Measurements from ENCODE around the gene NTRK3.

The NTRK3 gene

GRCh38 chr15:88225461-88225860, 31.1 kb downstream of the NTRK3 start:
- DNase-seq, result no peak

GRCh38 chr15:88223084-88223483, 33.5 kb downstream of the NTRK3 start:
- DNase-seq, result no peak

- DNase-seq, result no peak
Measured at GRCh38 chr15:88221836-88222235, 34.7 kb downstream of the NTRK3 start.

GRCh38 chr15:88220443-88221335, 35.9 kb downstream of the NTRK3 start:
- DNase-seq, result no peak

- no peak for DNase-seq
Measured at GRCh38 chr15:88219623-88220022, 36.9 kb downstream of the NTRK3 start.

- DNase-seq, result no peak
Measured at GRCh38 chr15:88218557-88219221, 37.9 kb downstream of the NTRK3 start.

- no peak for DNase-seq
Measured at GRCh38 chr15:88215066-88215648, 41.4 kb downstream of the NTRK3 start.

- DNase-seq, result no peak
Measured at GRCh38 chr15:88209111-88209510, 47.4 kb downstream of the NTRK3 start.

- no peak for DNase-seq
Measured at GRCh38 chr15:88208396-88208795, 48.1 kb downstream of the NTRK3 start.

- DNase-seq, result no peak
Measured at GRCh38 chr15:88207565-88207964, 49.0 kb downstream of the NTRK3 start.

GRCh38 chr15:88204584-88204983, 52.0 kb downstream of the NTRK3 start:
- DNase-seq, result no peak

- DNase-seq, result no peak
Measured at GRCh38 chr15:88202231-88202630, 54.3 kb downstream of the NTRK3 start.

- no peak for DNase-seq
Measured at GRCh38 chr15:88201207-88201606, 55.3 kb downstream of the NTRK3 start.

GRCh38 chr15:88196961-88197360, 59.6 kb downstream of the NTRK3 start:
- no peak for DNase-seq

GRCh38 chr15:88194162-88194561, 62.4 kb downstream of the NTRK3 start:
- DNase-seq, result no peak

- DNase-seq, result no peak
Measured at GRCh38 chr15:88193415-88193814, 63.1 kb downstream of the NTRK3 start.

- DNase-seq, result no peak
Measured at GRCh38 chr15:88191812-88192165, 64.8 kb downstream of the NTRK3 start.

- no peak for DNase-seq
Measured at GRCh38 chr15:88190232-88190631, 66.3 kb downstream of the NTRK3 start.

- DNase-seq, result no peak
Measured at GRCh38 chr15:88188300-88188699, 68.2 kb downstream of the NTRK3 start.

GRCh38 chr15:88187195-88187594, 69.3 kb downstream of the NTRK3 start:
- DNase-seq, result no peak

- no peak for DNase-seq
Measured at GRCh38 chr15:88185584-88185983, 71.0 kb downstream of the NTRK3 start.

GRCh38 chr15:88181613-88182012, 74.9 kb downstream of the NTRK3 start:
- no peak for DNase-seq

- no peak for DNase-seq
Measured at GRCh38 chr15:88179562-88179961, 77.0 kb downstream of the NTRK3 start.

- DNase-seq, result no peak
Measured at GRCh38 chr15:88178631-88179030, 77.9 kb downstream of the NTRK3 start.

Data from NCI-H1436 (cell line).